Upper lobe of right lung (tissue), 1 donor: Measurements from ENCODE around the gene ENPP5. TPM values are rescaled to one million over a fixed set of nuclear protein-coding genes. Genes with fewer than 3 reads are reported as not detected.
"Not testable (repeated sequence)": the region's sequence is repeated elsewhere in the genome, so short reads cannot be mapped to it uniquely, and the experiment has no call there.

Experiments
- ATAC-seq: fragments of 200-7000 bp; cut with Tn5 transposase; one replicate; pipeline ENCODE4 v1.9.1; 2020; ENCODE audit warnings: mild to moderate bottlenecking, moderate library complexity
- DNase-seq: peaks from one replicate; pipeline ENCODE4 v3.0.0-alpha.2; 2020
- H3K27ac ChIP-seq: fragments of 200-600 bp; one replicate; pipeline ENCODE4 v1.8.0; 2022
- H3K27me3 ChIP-seq: fragments of 200-600 bp; one replicate; pipeline ENCODE4 v1.8.0; 2022; ENCODE audit warnings: mild to moderate bottlenecking
- H3K36me3 ChIP-seq: fragments of 200-600 bp; one replicate; pipeline ENCODE4 v1.8.0; 2022
- H3K4me1 ChIP-seq: fragments of 200-600 bp; one replicate; pipeline ENCODE4 v1.8.0; 2022
- H3K4me3 ChIP-seq: fragments of 200-600 bp; one replicate; pipeline ENCODE4 v1.8.0; 2022; ENCODE audit warnings: mild to moderate bottlenecking
- H3K9me3 ChIP-seq: fragments of 200-600 bp; one replicate; pipeline ENCODE4 v1.8.0; 2022
- intact Hi-C: fragments of 100-400 bp; cut with DNase I; formaldehyde crosslinking; loops from one replicate; pipeline ENCODE4 v1.11.0; 2022
- total RNA-seq: library from RNA; stranded (reverse); fragmentation: NEBNext Ultra II Directional; extraction: Animal tissue kit (Norgen Biotek cat#: 25700); gene quantifications from one replicate; pipeline ENCODE4 v1.2.1, GENCODE V29; 2021
- TF ChIP-seq, protein P1 (sequence below): fragments of 200-600 bp; IDR thresholded peaks from one replicate; pipeline ENCODE4 v1.8.0; 2022; ENCODE audit warnings: antibody characterized with exemption
- donor health status: DM: no; HTN: yes; CAD: no; lungs with severe emphysema.

Gene ENPP5
- total RNA-seq, 1 donor from 2014 or later: 7.3 TPM

DNA sequence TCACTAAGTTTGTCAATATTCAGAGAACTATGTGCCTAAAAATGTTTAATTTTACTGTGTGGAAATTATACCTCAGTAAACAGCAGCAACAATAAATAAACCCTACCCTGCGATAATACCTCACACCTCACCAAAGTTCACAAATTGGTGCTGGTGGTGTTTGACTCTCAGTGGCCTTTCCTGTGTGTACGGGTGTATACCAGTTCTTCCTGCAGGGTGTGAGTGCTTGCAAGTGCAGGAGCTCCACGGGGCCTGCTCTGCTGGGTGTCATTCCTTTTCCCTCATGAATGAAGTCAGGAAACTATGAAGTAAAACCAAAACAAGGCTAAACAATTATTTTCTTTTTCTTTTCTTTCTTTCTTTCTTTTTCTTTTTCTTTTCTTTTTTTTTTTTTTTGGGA, 4.1 kb upstream of the ENPP5 start:
- intact Hi-C loops: no loop called here
- ATAC-seq (no peak), DNase-seq (no peak)
- Histone ChIP-seq H3K9me3 (no peaks in the 10 kb centered on the region), H3K27me3 (no peaks in the 10 kb centered on the region), H3K4me1 (no peaks in the 10 kb centered on the region), H3K4me3 (no peak overlapping the region), H3K27ac (no peak overlapping the region), H3K36me3 (no peaks in the 10 kb centered on the region)
- TF ChIP-seq, protein P1, sequence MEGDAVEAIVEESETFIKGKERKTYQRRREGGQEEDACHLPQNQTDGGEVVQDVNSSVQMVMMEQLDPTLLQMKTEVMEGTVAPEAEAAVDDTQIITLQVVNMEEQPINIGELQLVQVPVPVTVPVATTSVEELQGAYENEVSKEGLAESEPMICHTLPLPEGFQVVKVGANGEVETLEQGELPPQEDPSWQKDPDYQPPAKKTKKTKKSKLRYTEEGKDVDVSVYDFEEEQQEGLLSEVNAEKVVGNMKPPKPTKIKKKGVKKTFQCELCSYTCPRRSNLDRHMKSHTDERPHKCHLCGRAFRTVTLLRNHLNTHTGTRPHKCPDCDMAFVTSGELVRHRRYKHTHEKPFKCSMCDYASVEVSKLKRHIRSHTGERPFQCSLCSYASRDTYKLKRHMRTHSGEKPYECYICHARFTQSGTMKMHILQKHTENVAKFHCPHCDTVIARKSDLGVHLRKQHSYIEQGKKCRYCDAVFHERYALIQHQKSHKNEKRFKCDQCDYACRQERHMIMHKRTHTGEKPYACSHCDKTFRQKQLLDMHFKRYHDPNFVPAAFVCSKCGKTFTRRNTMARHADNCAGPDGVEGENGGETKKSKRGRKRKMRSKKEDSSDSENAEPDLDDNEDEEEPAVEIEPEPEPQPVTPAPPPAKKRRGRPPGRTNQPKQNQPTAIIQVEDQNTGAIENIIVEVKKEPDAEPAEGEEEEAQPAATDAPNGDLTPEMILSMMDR: no peak

DNA sequence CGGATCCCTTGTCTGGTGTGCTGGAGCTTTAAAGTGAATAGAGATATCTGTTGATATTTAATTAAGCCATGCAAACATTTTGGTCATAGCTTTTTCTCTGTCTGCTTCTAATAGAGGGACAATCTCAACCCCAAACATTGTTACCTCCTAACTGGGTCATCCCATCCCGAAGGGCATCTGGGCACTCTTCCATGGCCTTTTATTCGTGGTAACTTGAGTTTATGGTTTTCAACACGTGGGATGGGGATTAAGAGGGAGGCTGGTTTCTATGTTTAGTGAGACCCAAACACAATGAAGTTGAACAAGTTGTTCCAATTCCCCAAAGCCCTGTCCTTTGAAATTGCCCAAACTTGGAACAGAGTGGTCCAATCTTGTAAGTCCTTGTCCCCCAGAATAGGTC, 1.4 kb upstream of the ENPP5 start:
- TF ChIP-seq, protein P1: no peak
- DNase-seq (no peak), ATAC-seq (no peak)
- Histone ChIP-seq H3K4me3 (no peak overlapping the region), H3K4me1 (no peaks in the 10 kb centered on the region), H3K27ac (no peak overlapping the region), H3K9me3 (no peaks in the 10 kb centered on the region), H3K27me3 (no peaks in the 10 kb centered on the region), H3K36me3 (no peaks in the 10 kb centered on the region)
- intact Hi-C loops: no loop called here

DNA sequence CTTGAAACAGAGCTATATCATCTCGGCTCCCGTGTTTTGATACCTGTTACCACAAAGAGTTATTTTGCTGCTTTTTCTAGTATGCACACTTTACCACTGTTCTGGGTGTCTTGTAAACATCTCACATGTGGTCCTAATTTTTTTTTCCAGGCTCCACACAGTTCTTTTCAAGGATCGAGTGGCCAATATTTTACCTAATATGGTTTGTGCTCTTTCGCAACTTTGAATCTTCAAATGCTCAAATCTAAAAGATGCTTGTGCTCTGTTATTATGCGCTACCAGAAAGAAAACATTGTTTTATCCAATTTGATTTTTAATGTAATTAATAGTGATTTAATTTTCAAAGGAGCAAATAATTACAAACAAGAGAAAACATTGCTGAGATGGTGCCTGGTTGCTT, 10.7 kb downstream of the ENPP5 start:
- Histone ChIP-seq H3K9me3 (no peaks in the 10 kb centered on the region), H3K4me1 (no peaks in the 10 kb centered on the region), H3K27ac (no peak overlapping the region), H3K27me3 (no peaks in the 10 kb centered on the region), H3K4me3 (no peak overlapping the region), H3K36me3 (no peaks in the 10 kb centered on the region)
- ATAC-seq (no peak), DNase-seq (no peak)
- intact Hi-C loops: no loop called here
- TF ChIP-seq, protein P1: no peak

DNA sequence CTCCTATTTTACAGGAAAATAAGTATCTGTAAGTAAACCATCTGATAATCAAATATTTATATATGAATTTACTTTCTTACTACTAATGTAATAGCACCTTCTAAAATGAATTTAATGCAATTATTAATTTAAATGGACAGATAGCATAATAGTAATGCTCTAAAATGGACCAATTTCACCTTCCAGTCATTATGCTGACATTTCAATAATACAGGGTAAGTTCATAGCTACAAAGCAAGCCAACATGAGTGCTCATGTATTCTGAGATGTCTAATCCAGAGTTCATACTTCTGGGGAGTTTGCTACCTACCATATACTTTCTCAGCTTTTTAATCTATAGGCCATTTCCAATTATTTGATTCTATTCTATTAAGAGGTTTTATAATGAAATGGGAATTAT, 11.6 kb downstream of the ENPP5 start:
- DNase-seq: no peak
- Histone ChIP-seq H3K27me3 (no peaks in the 10 kb centered on the region), H3K36me3 (no peaks in the 10 kb centered on the region), H3K9me3 (no peaks in the 10 kb centered on the region), H3K27ac (no peak overlapping the region), H3K4me1 (no peaks in the 10 kb centered on the region), H3K4me3 (no peak overlapping the region)
- TF ChIP-seq, protein P1: no peak
- intact Hi-C loops: no loop called here
- ATAC-seq: no peak

DNA sequence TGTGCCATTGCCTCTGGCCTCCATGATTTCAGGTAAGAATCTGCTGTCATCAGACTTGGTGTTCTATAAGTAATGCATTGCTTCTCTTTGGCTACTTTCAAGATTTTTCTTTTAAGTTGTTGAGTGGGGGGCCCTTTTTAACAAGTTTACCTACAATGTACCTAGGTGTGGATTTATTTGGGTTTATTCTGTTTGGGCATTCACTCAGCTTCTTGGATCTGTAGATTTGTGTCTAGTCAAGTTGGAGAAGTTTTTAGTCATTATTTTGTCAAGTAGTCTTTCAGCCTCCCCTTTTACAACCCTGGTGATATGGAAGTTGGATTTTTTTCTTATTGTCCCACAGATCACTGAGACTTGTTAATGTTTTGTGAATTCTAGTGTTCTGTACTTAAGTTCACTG, 14.1 kb downstream of the ENPP5 start:
- Histone ChIP-seq H3K27ac (no peak overlapping the region), H3K9me3 (no peaks in the 10 kb centered on the region), H3K27me3 (no peaks in the 10 kb centered on the region), H3K36me3 (no peaks in the 10 kb centered on the region), H3K4me1 (no peaks in the 10 kb centered on the region), H3K4me3 (no peak overlapping the region)
- TF ChIP-seq, protein P1: no peak
- intact Hi-C loops: no loop called here
- ATAC-seq (no peak), DNase-seq (no peak)

DNA sequence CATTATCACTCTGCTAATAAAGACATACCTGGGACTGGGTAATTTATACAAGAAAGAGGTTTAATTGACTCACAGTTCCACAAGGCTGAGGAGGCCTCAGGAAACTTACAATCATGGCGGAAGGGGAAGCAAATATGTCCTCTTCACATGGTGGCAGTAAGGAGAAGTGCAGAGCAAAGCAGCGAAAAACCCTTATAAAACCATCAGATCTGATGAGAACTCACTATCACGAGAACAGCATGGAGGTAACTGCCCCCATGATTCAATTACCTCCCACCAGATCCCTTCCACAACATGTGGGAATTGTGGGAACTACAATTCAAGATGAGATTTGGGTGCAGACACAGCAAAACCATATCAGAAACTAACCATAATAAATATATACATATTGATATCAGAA, 21.7 kb downstream of the ENPP5 start:
- H3K27ac ChIP-seq, H3K27me3 ChIP-seq, intact Hi-C loops, ATAC-seq, H3K4me1 ChIP-seq, H3K9me3 ChIP-seq, H3K4me3 ChIP-seq, DNase-seq, H3K36me3 ChIP-seq: not testable (repeated sequence)
